Measurements from ENCODE around the gene PCMT1.

PCMT1 gene

DNA sequence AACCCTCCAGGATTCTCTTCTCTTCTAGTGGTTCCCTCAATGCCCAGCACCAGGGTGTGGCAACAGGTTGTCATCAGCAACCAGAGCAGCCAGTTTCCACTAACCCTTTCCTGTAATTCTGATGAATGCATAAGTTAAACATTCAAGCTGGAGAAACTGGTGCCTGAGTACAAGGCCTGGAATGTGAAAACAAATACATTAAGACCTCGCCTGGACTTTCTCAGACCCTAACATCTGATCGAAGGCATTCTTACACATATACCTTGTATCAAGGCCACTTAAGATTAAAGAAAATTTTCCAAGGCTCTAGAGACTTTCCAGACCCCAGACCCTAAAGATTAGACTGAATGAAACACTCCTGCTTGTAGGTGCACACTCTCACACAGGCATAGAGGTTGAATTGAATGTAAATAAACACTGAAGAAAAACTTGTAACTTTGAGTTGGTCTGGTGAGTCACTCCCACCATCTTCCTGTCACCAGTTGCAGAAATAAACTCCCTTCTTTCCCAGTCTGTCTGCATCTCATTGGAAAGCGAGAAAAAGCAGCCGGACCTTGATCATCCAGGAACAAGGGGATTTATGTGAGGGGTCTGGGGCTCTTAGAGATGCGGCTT, 105.6 kb downstream of the PCMT1 start:
- no peak for DNase-seq (ENCODE audit: low read depth in 2 of 2)

DNA sequence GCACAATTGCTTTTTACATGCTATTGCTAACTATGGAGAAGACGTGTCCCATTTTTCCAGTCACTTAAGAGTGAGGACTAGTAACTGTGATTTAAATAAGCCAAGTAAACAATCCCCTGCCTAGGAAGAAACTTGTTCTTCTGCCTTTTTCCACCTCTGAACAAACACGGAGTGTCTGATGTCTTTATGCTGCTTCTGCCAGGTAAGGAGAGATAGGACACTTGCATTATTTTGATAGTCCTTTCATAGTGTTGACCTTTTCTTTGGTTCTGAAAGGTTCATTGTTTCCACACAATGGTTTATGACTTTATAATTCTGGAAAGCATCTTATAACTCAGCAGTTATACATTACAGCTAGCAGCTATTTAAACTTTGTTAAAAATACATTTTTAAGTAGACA, 106.2 kb downstream of the PCMT1 start:
- no peak for DNase-seq (ENCODE audit: low read depth in 2 of 2)

DNA sequence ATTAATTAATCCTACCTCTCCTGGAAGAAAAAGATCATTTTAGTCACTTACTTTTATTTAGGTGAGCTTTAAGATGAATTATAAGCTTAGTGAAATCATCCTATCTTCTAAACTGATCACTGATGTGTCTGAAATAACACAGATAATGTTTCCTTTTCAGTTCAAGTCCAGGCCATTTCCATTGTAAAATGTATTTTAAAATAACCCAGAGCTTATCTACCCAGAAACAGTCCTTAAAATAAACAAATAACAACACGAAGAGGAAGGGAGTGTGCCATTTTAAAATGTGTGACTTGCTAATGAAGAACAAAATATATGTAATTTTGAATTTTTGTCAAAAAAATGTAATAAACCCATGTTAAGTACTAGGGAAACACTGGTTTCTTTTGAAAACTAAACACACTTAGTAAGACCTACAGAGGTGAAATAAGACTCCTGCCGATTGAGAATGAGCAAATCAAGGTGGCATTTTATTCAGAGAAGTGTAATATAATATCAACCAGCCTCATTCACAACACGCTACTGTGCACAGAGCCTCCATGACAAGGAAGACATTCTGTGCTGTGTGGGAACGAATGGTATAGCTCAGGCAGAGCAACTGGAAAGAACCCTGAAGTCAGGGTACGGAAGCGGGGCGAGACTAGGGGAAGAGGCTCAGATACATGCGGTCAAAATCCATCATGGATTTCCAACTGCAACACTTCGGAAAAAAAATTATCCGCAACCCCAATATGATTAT, 106.9 kb downstream of the PCMT1 start:
- no peak for DNase-seq (ENCODE audit: low read depth in 2 of 2)

DNA sequence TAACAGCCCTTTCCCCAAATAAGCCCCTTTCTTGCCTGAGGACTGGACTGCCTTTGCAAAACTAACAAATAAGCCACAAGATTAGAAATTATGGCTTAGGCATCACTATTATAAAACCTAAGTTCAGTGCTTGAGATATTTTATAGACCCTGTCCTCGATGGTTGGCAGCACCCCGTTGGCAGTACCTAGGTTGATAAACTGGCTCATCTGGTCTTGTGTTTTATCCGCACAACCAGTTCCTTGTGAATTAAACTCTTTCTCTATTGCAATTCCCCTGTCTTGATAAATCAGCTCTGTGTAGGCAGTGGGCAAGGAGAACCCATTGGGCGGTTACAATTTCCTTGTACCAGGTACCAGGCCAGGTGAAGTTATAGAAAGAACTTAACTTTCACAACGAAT, 108.0 kb downstream of the PCMT1 start:
- no peak for DNase-seq (ENCODE audit: low read depth in 2 of 2)

DNA sequence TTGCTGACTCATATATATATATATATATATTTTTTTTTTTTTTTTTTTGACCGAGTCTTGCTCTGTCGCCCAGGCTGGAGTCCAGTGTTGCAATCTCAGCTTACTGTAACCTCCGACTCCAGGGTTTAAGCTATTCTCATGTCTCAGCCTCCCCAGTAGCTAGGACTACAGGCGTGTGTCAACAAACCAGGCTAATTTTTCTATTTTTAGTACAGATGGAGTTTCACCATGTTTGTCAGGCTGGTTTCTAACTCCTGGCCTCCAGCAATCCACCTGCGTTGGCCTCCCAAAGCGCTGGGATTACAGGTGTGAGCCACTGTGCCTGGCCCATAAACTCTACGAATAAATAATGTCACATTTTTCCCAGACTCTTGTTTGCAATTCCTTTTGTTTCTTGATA, 109.8 kb downstream of the PCMT1 start:
- no peak for DNase-seq (ENCODE audit: low read depth in 2 of 2)

DNA sequence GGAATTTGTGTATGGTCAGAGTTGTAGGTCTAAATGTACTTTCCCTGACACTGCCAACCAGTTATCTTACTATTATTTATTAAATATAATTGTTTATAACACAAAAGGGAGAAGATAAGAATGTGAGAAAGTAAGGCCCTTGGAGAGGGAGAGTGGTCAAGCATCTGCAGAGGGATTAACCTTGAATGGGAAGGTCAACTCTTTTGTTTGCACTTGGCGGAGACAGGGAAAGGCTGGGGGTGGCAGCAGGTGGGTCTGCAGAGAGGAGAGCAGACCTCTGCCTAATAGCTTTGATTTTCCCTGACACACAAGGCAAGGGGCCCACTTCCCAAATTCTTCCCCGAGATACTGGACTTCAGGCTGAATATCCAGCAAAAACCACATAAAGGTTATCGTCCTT, 110.4 kb downstream of the PCMT1 start:
- DNase-seq (ENCODE audit: low read depth in 2 of 2) = no peak

DNA sequence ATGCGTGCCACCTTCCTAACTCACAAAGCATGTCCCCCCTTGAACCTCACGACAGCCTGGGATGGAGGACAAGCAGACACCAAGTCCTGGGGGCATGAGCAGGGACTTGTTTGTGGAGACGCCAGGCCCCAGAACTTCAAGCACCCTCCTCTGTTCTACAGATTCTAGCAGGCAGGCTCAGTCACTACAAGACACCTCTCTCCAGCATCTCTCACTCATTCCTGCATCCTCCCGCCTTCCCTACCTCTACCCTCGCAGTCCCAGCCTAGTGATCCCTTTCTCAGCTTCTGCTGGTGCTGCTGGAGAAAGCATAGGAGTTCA, 110.9 kb downstream of the PCMT1 start:
- no peak for DNase-seq (ENCODE audit: low read depth in 2 of 2)
